Body of pancreas (tissue), 4 donors: Measurements from ENCODE around the gene APCDD1L.

Source experiments
- POLR2A ChIP-seq, 3 donors: fragments of 450-650 bp; IDR thresholded peaks; one replicate each; pipeline ENCODE4 v1.6.1; 2016; ENCODE audit warnings: antibody characterized with exemption in 3 of 3, mild to moderate bottlenecking in 2 of 3
- TF ChIP-seq, protein P1 (sequence below), 7 experiments: fragments of 450-650 bp in 4 of 7; fragments of 200-600 bp in 3 of 7; sonication (generic) in 3 of 7; IDR thresholded peaks; one replicate each; pipeline ENCODE4 v1.5.1; 2016 to 2019; ENCODE audit warnings: antibody characterized with exemption in 7 of 7

DNA sequence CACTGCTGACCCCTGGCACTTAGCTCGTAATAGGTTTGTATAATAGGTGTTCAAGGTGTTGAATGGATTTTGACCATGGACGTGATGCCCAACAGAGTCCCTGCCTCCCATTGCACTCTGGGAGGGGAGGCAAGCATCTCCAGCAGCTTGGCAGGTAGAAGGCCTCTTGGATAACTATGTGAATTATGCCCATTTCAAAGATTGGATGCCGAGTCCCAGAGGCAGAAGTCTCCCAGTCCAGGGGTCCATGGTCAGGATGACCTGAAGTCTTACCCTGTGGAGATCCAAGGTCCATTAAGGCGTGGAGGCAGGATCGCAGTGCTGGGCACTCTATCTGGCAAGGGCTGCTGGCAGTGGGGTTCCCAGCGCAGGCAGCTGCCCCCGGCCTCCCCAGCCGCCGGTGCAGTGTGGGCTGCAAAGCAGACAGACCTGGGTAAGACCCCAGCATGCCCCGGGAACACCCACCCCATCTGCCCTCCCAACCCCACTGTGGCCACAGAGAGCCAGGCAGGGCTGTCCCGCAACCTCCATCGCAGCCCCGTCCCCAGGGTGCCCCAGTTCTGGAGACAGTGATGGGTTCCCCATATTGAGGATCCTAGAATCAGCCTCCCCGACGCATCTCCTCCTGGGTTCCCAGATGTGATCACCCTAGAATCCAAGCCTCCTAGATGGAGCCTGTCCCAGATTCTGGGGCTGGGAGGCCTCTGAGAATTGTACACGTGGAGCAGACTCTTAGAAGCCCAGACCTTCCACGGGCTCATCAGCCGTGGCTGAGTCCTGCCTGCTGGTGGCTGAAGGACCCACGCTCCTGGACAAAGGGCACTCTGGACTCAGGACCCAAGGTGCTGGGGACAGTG, 44.6 kb downstream of the APCDD1L start:
- no peak for TF ChIP-seq POLR2A (IDR thresholded peaks at IDR 0.05)
- TF ChIP-seq, protein P1, sequence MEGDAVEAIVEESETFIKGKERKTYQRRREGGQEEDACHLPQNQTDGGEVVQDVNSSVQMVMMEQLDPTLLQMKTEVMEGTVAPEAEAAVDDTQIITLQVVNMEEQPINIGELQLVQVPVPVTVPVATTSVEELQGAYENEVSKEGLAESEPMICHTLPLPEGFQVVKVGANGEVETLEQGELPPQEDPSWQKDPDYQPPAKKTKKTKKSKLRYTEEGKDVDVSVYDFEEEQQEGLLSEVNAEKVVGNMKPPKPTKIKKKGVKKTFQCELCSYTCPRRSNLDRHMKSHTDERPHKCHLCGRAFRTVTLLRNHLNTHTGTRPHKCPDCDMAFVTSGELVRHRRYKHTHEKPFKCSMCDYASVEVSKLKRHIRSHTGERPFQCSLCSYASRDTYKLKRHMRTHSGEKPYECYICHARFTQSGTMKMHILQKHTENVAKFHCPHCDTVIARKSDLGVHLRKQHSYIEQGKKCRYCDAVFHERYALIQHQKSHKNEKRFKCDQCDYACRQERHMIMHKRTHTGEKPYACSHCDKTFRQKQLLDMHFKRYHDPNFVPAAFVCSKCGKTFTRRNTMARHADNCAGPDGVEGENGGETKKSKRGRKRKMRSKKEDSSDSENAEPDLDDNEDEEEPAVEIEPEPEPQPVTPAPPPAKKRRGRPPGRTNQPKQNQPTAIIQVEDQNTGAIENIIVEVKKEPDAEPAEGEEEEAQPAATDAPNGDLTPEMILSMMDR (IDR thresholded peaks at IDR 0.05): no peak
